Parathyroid adenoma (tissue), 2 donors: Measurements from ENCODE around the gene B3GALT5.

ENCODE experiments used
- H2AFZ ChIP-seq: fragments of 300-600 bp; sonication (generic); one replicate; pipeline ENCODE4 v1.7.0; 2017; ENCODE audit warnings: antibody characterized with exemption, mild to moderate bottlenecking
- H3K27ac ChIP-seq: fragments of 300-600 bp; sonication (generic); one replicate; pipeline ENCODE4 v1.7.0; 2017
- H3K27me3 ChIP-seq: fragments of 300-600 bp; sonication (generic); one replicate; pipeline ENCODE4 v1.7.0; 2017; ENCODE audit warnings: low read length; ENCODE audit not compliant: control insufficient read depth, insufficient read depth
- H3K36me3 ChIP-seq: fragments of 300-600 bp; sonication (generic); one replicate; pipeline ENCODE4 v1.7.0; 2017; ENCODE audit warnings: low read length; ENCODE audit not compliant: control insufficient read depth, insufficient read depth
- H3K4me1 ChIP-seq: fragments of 300-600 bp; sonication (generic); one replicate; pipeline ENCODE4 v1.7.0; 2017; ENCODE audit warnings: control low read depth
- H3K4me2 ChIP-seq: fragments of 300-600 bp; sonication (generic); one replicate; pipeline ENCODE4 v1.7.0; 2017; ENCODE audit warnings: low read length
- H3K4me3 ChIP-seq: fragments of 300-600 bp; sonication (generic); one replicate; pipeline ENCODE4 v1.7.0; 2017; ENCODE audit warnings: low read depth, low read length
- H3K79me2 ChIP-seq: fragments of 300-600 bp; sonication (generic); one replicate; pipeline ENCODE4 v1.7.0; 2017; ENCODE audit warnings: control low read depth
- H3K9ac ChIP-seq: fragments of 300-600 bp; sonication (generic); one replicate; pipeline ENCODE4 v1.7.0; 2017; ENCODE audit warnings: mild to moderate bottlenecking
- H3K9me3 ChIP-seq: fragments of 300-600 bp; sonication (generic); one replicate; pipeline ENCODE4 v1.7.0; 2017; ENCODE audit warnings: low read length; ENCODE audit not compliant: control insufficient read depth
- TF ChIP-seq, protein P1 (sequence below): fragments of 300-600 bp; sonication (generic); IDR thresholded peaks from one replicate; pipeline ENCODE4 v1.7.0; 2017; ENCODE audit warnings: antibody characterized with exemption, mild to moderate bottlenecking
- donor health status: primary hyperparathyroidism.

B3GALT5 gene

DNA sequence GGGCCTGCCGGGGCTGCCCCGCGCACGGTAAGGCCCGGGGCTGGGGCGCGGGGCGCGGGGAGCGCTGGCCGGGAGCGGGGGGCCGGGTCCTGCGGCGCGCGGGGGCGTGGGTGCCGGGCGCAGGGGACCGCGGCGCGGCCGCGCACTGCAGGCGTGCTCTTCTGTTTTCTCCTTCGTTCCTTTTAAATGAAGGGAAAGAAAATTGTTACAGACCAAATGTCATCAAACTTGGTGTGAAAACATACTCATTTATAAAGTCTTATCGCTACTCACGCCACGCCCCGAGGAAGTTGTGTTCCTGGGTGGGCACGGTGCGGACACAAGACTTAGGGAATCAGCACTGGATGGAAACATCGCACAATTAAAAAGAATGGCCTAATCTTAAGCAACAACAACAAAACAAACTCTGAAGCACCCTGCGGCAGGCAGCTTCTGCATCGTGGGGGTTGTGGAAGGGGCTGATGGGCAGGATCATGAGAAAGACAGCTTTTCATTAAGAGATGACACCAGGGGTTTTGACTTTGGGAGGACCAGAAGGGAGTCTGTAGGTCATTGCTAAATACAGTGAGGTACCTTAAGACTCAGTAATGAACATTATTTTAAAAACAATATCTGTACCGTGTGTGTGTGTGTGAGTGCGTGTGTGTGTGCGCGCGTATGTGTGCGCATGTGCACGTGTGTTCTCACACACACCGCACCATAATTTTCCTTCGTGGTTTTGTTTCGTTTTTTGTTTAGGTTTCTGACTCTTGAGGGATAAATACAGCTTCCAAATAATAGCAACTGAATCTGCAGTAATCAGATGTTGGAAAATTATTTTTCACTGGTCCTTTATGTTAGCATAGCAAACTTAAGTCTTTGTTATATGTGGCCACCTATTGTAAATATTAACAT is 548 bp downstream of the B3GALT5 start:
- no peak overlapping the region for H3K27ac ChIP-seq
- H3K4me3 ChIP-seq = no peak overlapping the region
- no peaks in the 10 kb centered on the region for H3K36me3 ChIP-seq
- H3K4me1 ChIP-seq = no peaks in the 10 kb centered on the region
- TF ChIP-seq, protein P1, sequence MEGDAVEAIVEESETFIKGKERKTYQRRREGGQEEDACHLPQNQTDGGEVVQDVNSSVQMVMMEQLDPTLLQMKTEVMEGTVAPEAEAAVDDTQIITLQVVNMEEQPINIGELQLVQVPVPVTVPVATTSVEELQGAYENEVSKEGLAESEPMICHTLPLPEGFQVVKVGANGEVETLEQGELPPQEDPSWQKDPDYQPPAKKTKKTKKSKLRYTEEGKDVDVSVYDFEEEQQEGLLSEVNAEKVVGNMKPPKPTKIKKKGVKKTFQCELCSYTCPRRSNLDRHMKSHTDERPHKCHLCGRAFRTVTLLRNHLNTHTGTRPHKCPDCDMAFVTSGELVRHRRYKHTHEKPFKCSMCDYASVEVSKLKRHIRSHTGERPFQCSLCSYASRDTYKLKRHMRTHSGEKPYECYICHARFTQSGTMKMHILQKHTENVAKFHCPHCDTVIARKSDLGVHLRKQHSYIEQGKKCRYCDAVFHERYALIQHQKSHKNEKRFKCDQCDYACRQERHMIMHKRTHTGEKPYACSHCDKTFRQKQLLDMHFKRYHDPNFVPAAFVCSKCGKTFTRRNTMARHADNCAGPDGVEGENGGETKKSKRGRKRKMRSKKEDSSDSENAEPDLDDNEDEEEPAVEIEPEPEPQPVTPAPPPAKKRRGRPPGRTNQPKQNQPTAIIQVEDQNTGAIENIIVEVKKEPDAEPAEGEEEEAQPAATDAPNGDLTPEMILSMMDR = no peak
- no peak overlapping the region for H3K9ac ChIP-seq
- H3K79me2 ChIP-seq = no peaks in the 10 kb centered on the region
- peak overlapping the region; percentile 55 for H3K4me2 ChIP-seq
- H3K9me3 ChIP-seq = no peaks in the 10 kb centered on the region
- no peaks in the 10 kb centered on the region for H3K27me3 ChIP-seq
- no peak overlapping the region for H2AFZ ChIP-seq

DNA sequence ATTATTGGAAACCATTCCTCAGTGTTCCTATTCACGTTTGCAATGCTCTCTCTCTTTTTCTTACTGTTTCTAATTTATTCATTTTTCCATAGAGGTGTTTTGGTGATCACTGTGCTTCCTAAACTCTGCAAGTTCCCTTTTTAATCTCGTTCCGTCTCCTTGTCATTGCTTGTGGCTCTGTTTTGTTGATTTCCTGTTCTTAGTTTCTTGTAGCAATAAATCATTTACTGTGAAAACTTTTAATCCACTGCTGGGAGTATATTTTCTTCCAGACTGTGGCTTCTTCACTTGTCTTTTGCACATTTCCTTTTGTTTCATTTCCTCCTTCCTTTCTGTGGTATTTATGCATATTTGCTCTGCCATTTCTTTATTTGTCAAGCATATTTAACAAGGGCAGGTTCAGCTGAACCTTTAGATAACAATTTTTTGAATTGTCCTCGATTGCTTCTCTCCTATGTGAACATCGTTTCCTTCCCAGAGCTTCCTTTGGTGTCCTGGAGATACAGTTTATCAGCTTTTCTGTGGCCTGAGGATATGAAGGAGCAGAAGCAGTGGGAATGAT is 3.6 kb downstream of the B3GALT5 start:
- H3K4me2 ChIP-seq = no peak overlapping the region
- H3K27ac ChIP-seq = no peak overlapping the region
- H3K4me3 ChIP-seq = no peak overlapping the region
- H2AFZ ChIP-seq = no peak overlapping the region
- H3K4me1 ChIP-seq = no peaks in the 10 kb centered on the region
- H3K9ac ChIP-seq = no peak overlapping the region
- H3K27me3 ChIP-seq = no peaks in the 10 kb centered on the region
- no peaks in the 10 kb centered on the region for H3K36me3 ChIP-seq
- no peaks in the 10 kb centered on the region for H3K79me2 ChIP-seq
- TF ChIP-seq, protein P1 = no peak
- no peaks in the 10 kb centered on the region for H3K9me3 ChIP-seq

DNA sequence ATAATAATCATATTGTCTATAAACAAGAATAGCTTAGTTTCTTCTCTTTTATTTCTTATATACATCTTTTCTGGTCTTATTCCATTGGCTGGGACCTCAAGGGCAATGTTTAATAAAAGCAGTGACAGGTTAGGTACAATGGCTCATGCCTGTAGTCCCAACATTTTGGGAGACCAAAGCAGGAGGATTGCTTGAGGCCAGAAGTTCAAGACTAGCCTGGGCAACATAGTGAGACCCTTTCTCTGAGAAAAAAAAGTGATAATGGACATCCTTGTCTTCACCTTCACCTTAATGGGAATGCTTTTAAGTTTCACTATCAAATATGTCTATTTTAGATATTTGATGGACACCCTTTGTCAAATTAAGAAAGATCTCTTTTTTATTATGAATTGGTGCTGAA is 8.1 kb downstream of the B3GALT5 start:
- H3K79me2 ChIP-seq = no peaks in the 10 kb centered on the region
- no peak overlapping the region for H3K9ac ChIP-seq
- no peak overlapping the region for H3K27ac ChIP-seq
- H3K4me3 ChIP-seq = no peak overlapping the region
- H3K4me1 ChIP-seq = no peaks in the 10 kb centered on the region
- H3K9me3 ChIP-seq = no peaks in the 10 kb centered on the region
- no peak overlapping the region for H2AFZ ChIP-seq
- no peaks in the 10 kb centered on the region for H3K36me3 ChIP-seq
- no peak overlapping the region for H3K4me2 ChIP-seq
- TF ChIP-seq, protein P1 = no peak
- no peaks in the 10 kb centered on the region for H3K27me3 ChIP-seq

DNA sequence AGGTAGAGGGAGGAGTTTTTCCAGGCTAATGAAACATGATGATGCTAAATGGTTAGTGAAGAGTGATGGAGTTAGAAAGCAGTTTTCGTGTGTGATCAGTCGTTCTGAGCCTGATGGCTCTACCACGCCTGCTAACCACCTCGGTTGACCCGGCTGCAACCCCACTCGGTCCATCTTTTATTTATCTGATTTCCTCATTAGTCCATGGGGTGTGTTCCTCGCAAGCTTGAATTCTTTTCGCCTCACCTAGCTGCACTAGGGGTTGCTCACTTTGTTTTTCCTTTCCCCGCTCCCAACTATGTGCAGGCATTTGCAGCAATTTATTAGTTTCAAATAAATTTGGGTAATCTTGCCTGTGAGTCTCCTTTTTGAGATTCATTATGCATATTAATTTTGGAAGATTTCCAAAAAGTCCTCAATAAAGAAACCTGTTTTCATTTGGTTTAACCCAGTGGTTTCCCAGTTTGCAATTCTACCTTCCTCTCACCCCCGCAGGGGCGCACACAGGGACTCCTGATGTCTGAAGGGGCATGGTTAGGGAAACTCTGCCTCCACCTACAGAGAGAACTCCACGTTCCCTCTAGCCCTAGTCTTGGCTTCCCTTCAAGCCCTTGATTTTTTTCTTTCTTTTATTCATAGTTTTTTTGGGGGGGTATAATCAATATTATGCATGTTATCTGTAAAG is 12.6 kb downstream of the B3GALT5 start:
- TF ChIP-seq, protein P1 = no peak

More for the DNA sequence above, 12.6 kb downstream of the B3GALT5 start:
- H3K9me3 ChIP-seq = no peaks in the 10 kb centered on the region
- H3K36me3 ChIP-seq = no peaks in the 10 kb centered on the region
- no peak overlapping the region for H3K9ac ChIP-seq
- no peaks in the 10 kb centered on the region for H3K79me2 ChIP-seq
- H2AFZ ChIP-seq = no peak overlapping the region
- H3K4me3 ChIP-seq = no peak overlapping the region
- H3K4me1 ChIP-seq = no peaks in the 10 kb centered on the region
- no peaks in the 10 kb centered on the region for H3K27me3 ChIP-seq
- no peak overlapping the region for H3K27ac ChIP-seq
- H3K4me2 ChIP-seq = no peak overlapping the region
